ENCODE results near the gene CARHSP1.

Gene CARHSP1

GRCh38 chr16:8867216-8867931, 1.4 kb downstream of the CARHSP1 start:
- Histone ChIP-seq H3K4me3 (peak overlapping the region; percentile 76 to 86), H3K9me3 (no peaks in the 10 kb centered on the region), H3K36me3 (no peaks in the 10 kb centered on the region), H3K27me3 (no peaks in the 10 kb centered on the region), H3K4me1 (peaks cover 0 to 70% (median 50%) of the 10 kb centered on the region in 4 donors), H3K27ac (peak overlapping the region; percentile 81 to 85)
- intact Hi-C loops (cut with DNase I; ENCODE audit: low total_unique reads), result loop anchor here (5.0 to 10.0 kb wide), 4 partner anchors 70 to 227 kb away; partner anchors contain the start of genes ABAT, HAPSTR1, PMM2 and TMEM186
- no peak for TF ChIP-seq CTCF (IDR thresholded peaks at IDR 0.05)
- DNase-seq, result peak; percentile 58 to 80

DNA sequence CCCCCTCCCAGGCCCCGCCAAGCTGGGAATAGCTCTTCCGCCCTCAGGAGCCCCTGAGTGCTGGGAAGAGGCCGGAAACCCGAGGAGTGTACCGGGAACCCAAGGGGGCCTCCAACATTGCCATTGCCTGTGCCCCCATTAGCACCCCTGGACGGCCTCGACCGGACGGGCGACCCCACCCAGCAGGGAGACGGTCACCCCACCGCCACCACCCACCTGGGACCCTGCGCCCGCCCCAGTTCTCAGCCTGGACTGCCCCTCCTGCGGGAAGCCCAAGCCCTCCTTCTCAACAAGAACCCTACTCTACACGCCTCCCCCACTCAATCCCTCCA, 2.0 kb downstream of the CARHSP1 start:
- peak overlapping the region; percentile 76 to 86 for H3K4me3 ChIP-seq
- H3K27me3 ChIP-seq, result no peaks in the 10 kb centered on the region
- intact Hi-C loops (cut with DNase I; ENCODE audit: low total_unique reads), result loop anchor here (5.0 to 10.0 kb wide), 4 partner anchors 70 to 228 kb away; partner anchors contain the start of genes ABAT, HAPSTR1, PMM2 and TMEM186
- peaks cover 0 to 75% (median 50%) of the 10 kb centered on the region in 4 donors for H3K4me1 ChIP-seq
- TF ChIP-seq CTCF (IDR thresholded peaks at IDR 0.05), result no peak
- H3K36me3 ChIP-seq, result no peaks in the 10 kb centered on the region
- H3K27ac ChIP-seq, result peak overlapping the region; percentile 81 to 85
- H3K9me3 ChIP-seq, result no peaks in the 10 kb centered on the region
- no peak for DNase-seq

- H3K4me1 ChIP-seq, result peaks cover 0 to 81% (median 54%) of the 10 kb centered on the region in 4 donors
- peak overlapping the region; percentile 81 to 85 for H3K27ac ChIP-seq
- no peaks in the 10 kb centered on the region for H3K36me3 ChIP-seq
- no peak for TF ChIP-seq CTCF (IDR thresholded peaks at IDR 0.05)
- H3K9me3 ChIP-seq, result no peaks in the 10 kb centered on the region
- H3K27me3 ChIP-seq, result no peaks in the 10 kb centered on the region
- intact Hi-C loops (cut with DNase I; ENCODE audit: low total_unique reads), result loop anchor here (5.0 to 10.0 kb wide), 4 partner anchors 69 to 228 kb away; partner anchors contain the start of genes ABAT, HAPSTR1, PMM2 and TMEM186
- peak overlapping the region; percentile 76 to 86 for H3K4me3 ChIP-seq
- peak in 1 of 2 donors; percentile 55 for DNase-seq
Measured at GRCh38 chr16:8866118-8866883, 2.5 kb downstream of the CARHSP1 start.

DNA sequence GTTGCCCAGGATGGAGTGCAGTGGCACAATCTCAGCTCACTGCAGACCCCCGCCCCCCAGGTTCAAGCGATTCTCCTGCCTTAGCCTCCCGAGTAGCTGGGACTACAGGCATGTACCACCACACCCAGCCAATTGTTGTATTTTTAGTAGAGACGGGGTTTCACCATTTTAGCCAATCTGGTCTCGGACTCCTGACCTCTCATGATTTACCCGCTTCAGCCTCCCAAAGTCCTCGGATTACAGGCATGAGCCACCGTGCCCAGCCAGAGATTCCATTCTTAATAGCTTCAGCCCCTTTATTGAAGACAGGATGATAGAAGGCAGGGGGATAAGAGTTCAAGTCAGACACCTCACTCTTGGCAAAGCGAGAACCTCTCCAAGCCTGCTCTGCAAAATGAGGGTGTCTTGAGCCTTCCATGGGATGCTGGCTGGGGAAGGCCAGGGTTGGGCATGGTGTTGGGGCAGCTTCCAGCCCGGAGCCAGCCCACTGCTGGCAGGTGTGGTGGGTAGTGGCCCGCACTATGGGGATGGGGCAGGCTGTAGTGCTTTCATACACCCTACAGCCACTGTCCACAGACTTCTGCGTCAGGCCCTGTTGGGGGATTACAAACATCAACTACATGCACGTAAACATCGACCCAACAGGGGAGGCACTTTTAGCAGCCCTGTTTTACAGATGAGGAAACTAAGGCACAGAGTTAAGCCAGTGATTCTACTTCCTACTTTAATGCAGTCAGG, 3.5 kb downstream of the CARHSP1 start:
- H3K9me3 ChIP-seq, result no peaks in the 10 kb centered on the region
- H3K4me3 ChIP-seq, result no peak overlapping the region
- peak overlapping the region; percentile 13 to 42 for H3K27ac ChIP-seq
- H3K27me3 ChIP-seq, result no peaks in the 10 kb centered on the region
- no peaks in the 10 kb centered on the region for H3K36me3 ChIP-seq
- TF ChIP-seq CTCF (IDR thresholded peaks at IDR 0.05), result no peak
- H3K4me1 ChIP-seq, result peaks cover 0 to 81% (median 58%) of the 10 kb centered on the region in 4 donors
- intact Hi-C loops (cut with DNase I; ENCODE audit: low total_unique reads), result loop anchor here (5.0 to 10.0 kb wide), 4 partner anchors 68 to 229 kb away; partner anchors contain the start of genes ABAT, HAPSTR1, PMM2 and TMEM186
- DNase-seq, result no peak

GRCh38 chr16:8864480-8865110, 4.2 kb downstream of the CARHSP1 start:
- H3K27ac ChIP-seq, result peak overlapping the region; percentile 13 to 42
- no peaks in the 10 kb centered on the region for H3K36me3 ChIP-seq
- intact Hi-C loops (cut with DNase I; ENCODE audit: low total_unique reads), result loop anchor here (5.0 to 10.0 kb wide), 4 partner anchors 67 to 230 kb away; partner anchors contain the start of genes ABAT, HAPSTR1, PMM2 and TMEM186
- TF ChIP-seq CTCF (IDR thresholded peaks at IDR 0.05), result no peak
- DNase-seq, result no peak
- no peak overlapping the region for H3K4me3 ChIP-seq
- no peaks in the 10 kb centered on the region for H3K9me3 ChIP-seq
- H3K27me3 ChIP-seq, result no peaks in the 10 kb centered on the region
- H3K4me1 ChIP-seq, result peaks cover 0 to 84% (median 61%) of the 10 kb centered on the region in 4 donors
